IMR-90 (cell line): ENCODE data around the gene MEGF11. TPM values are rescaled to one million over a fixed set of nuclear protein-coding genes. Genes with fewer than 3 reads are reported as not detected.

Experiments
- ATAC-seq: fragments of 200-7000 bp; cut with Tn5 transposase; 2 replicates; pipeline ENCODE4 v1.9.1; 2020; ENCODE audit warnings: low read depth, mild to moderate bottlenecking, moderate library complexity
- BruUV-seq: library from RNA; stranded (reverse); fragments of 400-500 nt; replicated peaks from 2 replicates; lab custom pipeline; 2021; lab: Mats Ljungman, UMichigan
- CTCF ChIA-PET: fragments of 300-600 bp; formaldehyde crosslinking; extraction: SDS; loops from one replicate; lab custom pipeline; 2021; ENCODE audit warnings: antibody characterized with exemption; lab: Yijun Ruan, JAX
- POLR2A ChIA-PET: fragments of 300-600 bp; sonication (Branson Sonifier 250); formaldehyde crosslinking; loops from one replicate; lab custom pipeline; 2022; ENCODE audit warnings: antibody characterized with exemption; ENCODE audit not compliant: unreplicated experiment; lab: Charles Lee
- DNase-seq: peaks from one replicate; pipeline ENCODE4 v3.0.0; 2013
- H2AFZ ChIP-seq: replicated peaks from 2 replicates; pipeline ENCODE3; 2013; ENCODE audit warnings: low read length, mild to moderate bottlenecking; ENCODE audit not compliant: poor library complexity
- H2AK5ac ChIP-seq: 2 replicates; pipeline ENCODE4 v1.6.1; 2013; ENCODE audit warnings: low read depth, low read length, inconsistent platforms
- H2AK9ac ChIP-seq: replicated peaks from 2 replicates; pipeline ENCODE3; 2013; ENCODE audit warnings: mild to moderate bottlenecking, low read depth, low read length, moderate library complexity; ENCODE audit not compliant: poor library complexity
- H2BK120ac ChIP-seq: 2 replicates; pipeline ENCODE4 v1.6.1; 2013; ENCODE audit warnings: low read depth, low read length, inconsistent platforms
- H2BK15ac ChIP-seq: 3 replicates; pipeline ENCODE4 v1.6.1; 2013; ENCODE audit warnings: low read depth, low read length, inconsistent platforms
- H2BK20ac ChIP-seq: 2 replicates; pipeline ENCODE4 v1.6.1; 2013; ENCODE audit warnings: low read depth, mild to moderate bottlenecking, inconsistent platforms, low read length, moderate library complexity
- H2BK5ac ChIP-seq: 2 replicates; pipeline ENCODE4 v1.6.1; 2013; ENCODE audit warnings: mild to moderate bottlenecking, low read depth, low read length, inconsistent platforms; ENCODE audit not compliant: poor library complexity, severe bottlenecking
- H3K14ac ChIP-seq: replicated peaks from 2 replicates; pipeline ENCODE4 v1.6.1; 2013; ENCODE audit warnings: low read depth, low read length, inconsistent platforms
- H3K18ac ChIP-seq: 2 replicates; pipeline ENCODE4 v1.6.1; 2013; ENCODE audit warnings: low read depth, low read length, control low read depth
- H3K23ac ChIP-seq: 2 replicates; pipeline ENCODE4 v1.6.1; 2013; ENCODE audit warnings: low read depth, low read length, inconsistent platforms
- H3K27ac ChIP-seq: 2 replicates; pipeline ENCODE4 v1.5.1; 2013; ENCODE audit warnings: mild to moderate bottlenecking, control low read depth, low read length; ENCODE audit not compliant: insufficient read depth
- H3K27me3 ChIP-seq: 2 replicates; pipeline ENCODE4 v1.6.1; 2013; ENCODE audit warnings: low read length; ENCODE audit not compliant: control insufficient read depth, insufficient read depth
- H3K36me3 ChIP-seq: 2 replicates; pipeline ENCODE4 v1.6.1; 2013; ENCODE audit warnings: low read length, mixed read lengths; ENCODE audit not compliant: control insufficient read depth, insufficient read depth
- H3K4ac ChIP-seq: 2 replicates; pipeline ENCODE4 v1.6.1; 2013; ENCODE audit warnings: low read depth, low read length, inconsistent platforms
- H3K4me1 ChIP-seq: 2 replicates; pipeline ENCODE4 v1.6.1; 2013; ENCODE audit warnings: low read length, mixed read lengths; ENCODE audit not compliant: control insufficient read depth, insufficient read depth
- H3K4me2 ChIP-seq: 2 replicates; pipeline ENCODE4 v1.6.1; 2013; ENCODE audit warnings: low read depth, mild to moderate bottlenecking, control low read depth, low read length, moderate library complexity
- H3K4me3 ChIP-seq: 2 replicates; pipeline ENCODE4 v1.5.1; 2013; ENCODE audit warnings: low read depth, mild to moderate bottlenecking, control low read depth, low read length, moderate library complexity; ENCODE audit not compliant: insufficient read depth
- H3K56ac ChIP-seq: 2 replicates; pipeline ENCODE4 v1.6.1; 2013; ENCODE audit warnings: low read length, inconsistent platforms; ENCODE audit not compliant: insufficient read depth; ENCODE audit errors: extremely low read depth
- H3K79me1 ChIP-seq, 2 experiments: 2 replicates each; pipeline ENCODE4 v1.6.1; 2013; ENCODE audit warnings: low read length in 2 of 2, inconsistent platforms in 1 of 2, low read depth in 1 of 2
- H3K9ac ChIP-seq: 2 replicates; pipeline ENCODE4 v1.6.1; 2013; ENCODE audit warnings: low read depth, low read length, control low read depth
- H3K9me1 ChIP-seq: 2 replicates; pipeline ENCODE4 v1.6.1; 2013; ENCODE audit warnings: low read length, inconsistent platforms; ENCODE audit not compliant: insufficient read depth
- H3K9me3 ChIP-seq: 2 replicates; pipeline ENCODE4 v1.6.1; 2013; ENCODE audit warnings: low read length; ENCODE audit not compliant: control insufficient read depth, insufficient read depth
- H4K20me1 ChIP-seq: 2 replicates; pipeline ENCODE4 v1.6.1; 2013; ENCODE audit warnings: low read length, inconsistent platforms; ENCODE audit not compliant: insufficient read depth
- H4K5ac ChIP-seq: 2 replicates; pipeline ENCODE4 v1.6.1; 2013; ENCODE audit warnings: mild to moderate bottlenecking, low read depth, low read length, control low read depth
- H4K8ac ChIP-seq, 2 experiments: 2 replicates each; pipeline ENCODE4 v1.6.1; 2013; ENCODE audit warnings: low read depth in 2 of 2, low read length in 2 of 2, control low read depth in 1 of 2, inconsistent platforms in 1 of 2
- H4K91ac ChIP-seq: 2 replicates; pipeline ENCODE4 v1.6.1; 2013; ENCODE audit warnings: low read depth, low read length, inconsistent platforms; ENCODE audit not compliant: insufficient read depth
- MAZ ChIP-seq: IDR thresholded peaks from 2 replicates; pipeline ENCODE4 v1.6.1; 2012; ENCODE audit warnings: low read depth, mild to moderate bottlenecking, low read length, improper control_type of control experiment, moderate library complexity, borderline replicate concordance
- WGBS, 2 experiments: methylation state at CpG; one replicate each; pipeline versions ENCODE4 v1.1.5 to v1.1.7; 2013; ENCODE audit warnings: missing lambda C conversion rate in 2 of 2; ENCODE audit not compliant: insufficient read length in 1 of 2; ENCODE audit errors: extremely low coverage in 2 of 2; 5-methylcytosine and 5-hydroxymethylcytosine counted together
- dilution Hi-C: fragments of 300-500 bp; cut with HindIII; formaldehyde crosslinking; loops from one replicate; pipeline ENCODE4 v1.14.3; 2018; ENCODE audit warnings: low sequenced_read_pairs; ENCODE audit not compliant: unreplicated experiment
- in situ Hi-C: fragments of 300-500 bp; cut with MboI; formaldehyde crosslinking; loops from 3 replicates; pipeline ENCODE4 v1.14.3; 2019; ENCODE audit warnings: low sequenced_read_pairs, inconsistent platforms, mixed read lengths
- intact Hi-C: fragments of 100-400 bp; cut with micrococcal nuclease; formaldehyde crosslinking; loops from 2 replicates; pipeline ENCODE4 v1.10.0; 2022
- polyA plus RNA-seq, 3 experiments: library from polyadenylated mRNA; depleted of rRNA; stranded (reverse); fragments of >200 nt; gene quantifications; 2 replicates each; pipeline ENCODE4 v1.2.3, GENCODE V29; 2012; ENCODE audit warnings: low replicate concordance in 1 of 3
- total RNA-seq: library from RNA; depleted of rRNA; stranded (reverse); fragments of >200 nt; gene quantifications from 2 replicates; pipeline ENCODE4 v1.2.3, GENCODE V29; 2012

Gene MEGF11
- total and polyA plus RNA-seq, 2 of the 4 experiments (the other 2 are of a cell fraction): not detected

- ATAC-seq: no peak
- H3K56ac ChIP-seq: no peak overlapping the region
- H3K4ac ChIP-seq: no peak overlapping the region
- H3K18ac ChIP-seq: no peak overlapping the region
- H3K27ac ChIP-seq: no peak overlapping the region
- H3K4me3 ChIP-seq: no peak overlapping the region
- H3K9ac ChIP-seq: no peak overlapping the region
- no peaks in the 10 kb centered on the region for H3K4me1 ChIP-seq
- no peak overlapping the region for H2AFZ ChIP-seq
- no peaks in the 10 kb centered on the region for H4K20me1 ChIP-seq
- no peak for TF ChIP-seq MAZ
- H3K27me3 ChIP-seq: peaks cover 59% of the 10 kb centered on the region
- no peak overlapping the region for H2AK5ac ChIP-seq
- no peak overlapping the region for H4K91ac ChIP-seq
- H2BK5ac ChIP-seq: no peak overlapping the region
- H2BK120ac ChIP-seq: no peak overlapping the region
- WGBS, 2 experiments: 50% methylated on average over 1 of the region's 10 CpGs; no CpG with 5 or more reads in 1 of the 2 experiments
- H3K36me3 ChIP-seq: no peaks in the 10 kb centered on the region
- H2BK15ac ChIP-seq: no peak overlapping the region
- H3K9me3 ChIP-seq: no peaks in the 10 kb centered on the region
- no peak for DNase-seq
- intact Hi-C loops: no loop called here
- no peak overlapping the region for H4K8ac ChIP-seq
- POLR2A ChIA-PET: no interaction called here
- no peaks in the 10 kb centered on the region for H3K9me1 ChIP-seq
- no peak overlapping the region for H2AK9ac ChIP-seq
- no peak overlapping the region for H3K23ac ChIP-seq
- H3K79me1 ChIP-seq: no peaks in the 10 kb centered on the region
- no TSS peak for BruUV-seq
- CTCF ChIA-PET: no interaction called here
- no peak overlapping the region for H3K14ac ChIP-seq
- dilution Hi-C loops: no loop called here
- H3K4me2 ChIP-seq: no peak overlapping the region
- in situ Hi-C loops: no loop called here
- no peak overlapping the region for H2BK20ac ChIP-seq
- no peak overlapping the region for H4K5ac ChIP-seq
These were observed 261.6 kb downstream of the MEGF11 start for GRCh38 chr15:65991721-65992483.
